Panc1 (cell line): Measurements from ENCODE around the gene PTPRJ. TPM values are rescaled to one million over a fixed set of nuclear protein-coding genes. Genes with fewer than 3 reads are reported as not detected.

Source experiments
- ATAC-seq: fragments of 200-7000 bp; cut with Tn5 transposase; 2 replicates; pipeline ENCODE4 v1.9.1; 2020; ENCODE audit warnings: mild to moderate bottlenecking, moderate library complexity
- BruUV-seq: library from RNA; stranded (reverse); fragments of 400-500 nt; replicated peaks from 2 replicates; lab custom pipeline; 2021; lab: Mats Ljungman, UMichigan
- CTCF ChIA-PET: fragments of 300-600 bp; sonication (Branson Sonifier 250); formaldehyde crosslinking; loops from one replicate; lab custom pipeline; 2022; ENCODE audit warnings: antibody characterized with exemption; lab: Charles Lee
- POLR2A ChIA-PET: fragments of 300-600 bp; sonication (Branson Sonifier 250); formaldehyde crosslinking; loops from one replicate; lab custom pipeline; 2022; ENCODE audit warnings: antibody characterized with exemption; lab: Charles Lee
- DNase-seq: peaks from one replicate; pipeline ENCODE4 v3.0.0-alpha.2; 2010; ENCODE audit warnings: low read depth, low spot score
- H3K27ac ChIP-seq: 2 replicates; pipeline ENCODE4 v1.5.1; 2011; ENCODE audit warnings: mild to moderate bottlenecking, low read length, inconsistent platforms
- H3K27me3 ChIP-seq: fragments of 200-500 bp; sonication (Bioruptor generic); 2 replicates; pipeline ENCODE4 v1.6.0; 2014; ENCODE audit warnings: low read length, inconsistent platforms; ENCODE audit not compliant: control insufficient read depth, insufficient read depth
- H3K36me3 ChIP-seq: fragments of 200-500 bp; sonication (Bioruptor generic); 2 replicates; pipeline ENCODE4 v1.5.1; 2014; ENCODE audit warnings: inconsistent platforms, mild to moderate bottlenecking, low read length, moderate library complexity; ENCODE audit not compliant: control insufficient read depth, insufficient read depth
- H3K4me1 ChIP-seq: 2 replicates; pipeline ENCODE4 v1.5.1; 2011; ENCODE audit warnings: inconsistent platforms, mild to moderate bottlenecking, low read length, moderate library complexity; ENCODE audit not compliant: control insufficient read depth, insufficient read depth
- H3K4me3 ChIP-seq, 2 experiments: 2 replicates each; pipeline ENCODE4 v1.5.1; 2011 to 2012; ENCODE audit warnings: low read depth in 2 of 2, low read length in 2 of 2, mild to moderate bottlenecking in 2 of 2, inconsistent platforms in 1 of 2, moderate library complexity in 1 of 2
- H3K9me3 ChIP-seq: fragments of 200-500 bp; sonication (Bioruptor generic); 2 replicates; pipeline ENCODE4 v1.5.1; 2014; ENCODE audit warnings: low read depth, mild to moderate bottlenecking, inconsistent platforms, low read length, moderate library complexity; ENCODE audit not compliant: control insufficient read depth, insufficient read depth
- CTCF ChIP-seq: fragments of 450-650 bp; IDR thresholded peaks from 2 replicates; pipeline ENCODE4 v1.5.1; 2017; ENCODE audit warnings: mild to moderate bottlenecking
- POLR2AphosphoS5 ChIP-seq: IDR thresholded peaks from 2 replicates; pipeline ENCODE4 v1.6.1; 2012; ENCODE audit warnings: mild to moderate bottlenecking, low read depth, low read length, moderate library complexity
- REST ChIP-seq, 2 experiments: IDR thresholded peaks; 2 replicates each; pipeline ENCODE4 v1.6.1; 2011 to 2012; ENCODE audit warnings: low read depth in 2 of 2, control low read depth in 1 of 2, low read length in 1 of 2, mild to moderate bottlenecking in 1 of 2, moderate library complexity in 1 of 2; ENCODE audit not compliant: insufficient read depth in 1 of 2
- SIN3A ChIP-seq: IDR thresholded peaks from 2 replicates; pipeline ENCODE4 v1.6.1; 2012; ENCODE audit warnings: low read depth, mild to moderate bottlenecking, low read length, moderate library complexity, borderline replicate concordance; ENCODE audit not compliant: insufficient read depth
- TCF7L2 ChIP-seq: IDR thresholded peaks from 2 replicates; pipeline ENCODE4 v1.6.1; 2011; ENCODE audit warnings: mild to moderate bottlenecking, low read depth, low read length, inconsistent platforms
- in situ Hi-C: cut with HindIII; loops from 2 replicates; pipeline ENCODE4 v1.10.0; 2016; ENCODE audit warnings: low sequenced_read_pairs, low pct_unique_long_range_greater_than_20kb
- intact Hi-C: fragments of 100-400 bp; cut with micrococcal nuclease; formaldehyde crosslinking; loops from one replicate; pipeline ENCODE4 v1.10.0; 2022; ENCODE audit not compliant: unreplicated experiment
- total RNA-seq: library from RNA; stranded (reverse); gene quantifications from one replicate; pipeline ENCODE4 v1.2.1, GENCODE V29; 2021; ENCODE audit not compliant: unreplicated experiment

Gene PTPRJ
- total RNA-seq, 1 experiment from 2014 or later: 73.6 TPM

GRCh38 chr11:48064306-48064705 is 83.9 kb downstream of the PTPRJ start:
- Histone ChIP-seq H3K36me3 (no peaks in the 10 kb centered on the region), H3K4me3 (no peak overlapping the region), H3K27me3 (no peaks in the 10 kb centered on the region), H3K4me1 (peaks cover 29% of the 10 kb centered on the region), H3K27ac (peak overlapping the region; percentile 78), H3K9me3 (no peaks in the 10 kb centered on the region)
- intact Hi-C loops (no loop called here), in situ Hi-C loops (no loop called here)
- DNase-seq (no peak), ATAC-seq (peak; percentile 54)
- ChIA-PET CTCF (interaction anchor here (1.2 kb wide), 1 partner anchor 9 kb away, joined by 4 read pairs; no protein-coding TSS in a partner anchor), POLR2A (no interaction called here)
- TF ChIP-seq POLR2AphosphoS5 (no peak), SIN3A (no peak), CTCF (no peak), TCF7L2 (no peak), REST (IDR thresholded peaks at IDR 0.05; ENCODE audit: insufficient read depth in 1 of 2, low read depth in 2 of 2, low read length in 1 of 2) (no peak)
- BruUV-seq: no TSS peak

GRCh38 chr11:48066881-48067800 is 86.8 kb downstream of the PTPRJ start:
- Histone ChIP-seq H3K27ac (no peak overlapping the region), H3K4me1 (peaks cover 23% of the 10 kb centered on the region)

More at GRCh38 chr11:48066881-48067800, 86.8 kb downstream of the PTPRJ start:
- POLR2A ChIA-PET: no interaction called here
- DNase-seq (no peak), ATAC-seq (no peak)
- intact Hi-C loops: no loop called here
- BruUV-seq: no TSS peak
- TF ChIP-seq REST (IDR thresholded peaks at IDR 0.05; ENCODE audit: insufficient read depth in 1 of 2, low read depth in 2 of 2, low read length in 1 of 2) (no peak), SIN3A (no peak), POLR2AphosphoS5 (no peak), TCF7L2 (no peak), CTCF (no peak)
- in situ Hi-C loops: no loop called here
- CTCF ChIA-PET: no interaction called here
- no peaks in the 10 kb centered on the region for H3K36me3 ChIP-seq
- no peaks in the 10 kb centered on the region for H3K27me3 ChIP-seq
- H3K4me3 ChIP-seq: no peak overlapping the region
- no peaks in the 10 kb centered on the region for H3K9me3 ChIP-seq
